Adrenal gland (tissue), 5 donors: Measurements from ENCODE around the gene KRTAP6-2.

Experiments used
- POLR2A ChIP-seq, 2 donors: fragments of 450-650 bp; IDR thresholded peaks; one replicate each; pipeline ENCODE4 v1.6.1; 2017; ENCODE audit warnings: antibody characterized with exemption in 2 of 2, mild to moderate bottlenecking in 2 of 2, moderate library complexity in 1 of 2
- TF ChIP-seq, protein P1 (sequence below), 6 experiments: fragments of 450-650 bp in 4 of 6; fragments of 200-600 bp in 2 of 6; sonication (generic) in 1 of 6; IDR thresholded peaks; 1 replicate in 5 of 6; 2 replicates in 1 of 6; pipeline versions ENCODE4 v1.5.1 to v1.8.0; 2016 to 2021; ENCODE audit warnings: antibody characterized with exemption in 6 of 6, mild to moderate bottlenecking in 2 of 6, moderate library complexity in 1 of 6
- donor health status: DM: no; HTN: no; CAD: no.

GRCh38 chr21:30598802-30599201, at the start of gene KRTAP6-2:
- TF ChIP-seq, protein P1, sequence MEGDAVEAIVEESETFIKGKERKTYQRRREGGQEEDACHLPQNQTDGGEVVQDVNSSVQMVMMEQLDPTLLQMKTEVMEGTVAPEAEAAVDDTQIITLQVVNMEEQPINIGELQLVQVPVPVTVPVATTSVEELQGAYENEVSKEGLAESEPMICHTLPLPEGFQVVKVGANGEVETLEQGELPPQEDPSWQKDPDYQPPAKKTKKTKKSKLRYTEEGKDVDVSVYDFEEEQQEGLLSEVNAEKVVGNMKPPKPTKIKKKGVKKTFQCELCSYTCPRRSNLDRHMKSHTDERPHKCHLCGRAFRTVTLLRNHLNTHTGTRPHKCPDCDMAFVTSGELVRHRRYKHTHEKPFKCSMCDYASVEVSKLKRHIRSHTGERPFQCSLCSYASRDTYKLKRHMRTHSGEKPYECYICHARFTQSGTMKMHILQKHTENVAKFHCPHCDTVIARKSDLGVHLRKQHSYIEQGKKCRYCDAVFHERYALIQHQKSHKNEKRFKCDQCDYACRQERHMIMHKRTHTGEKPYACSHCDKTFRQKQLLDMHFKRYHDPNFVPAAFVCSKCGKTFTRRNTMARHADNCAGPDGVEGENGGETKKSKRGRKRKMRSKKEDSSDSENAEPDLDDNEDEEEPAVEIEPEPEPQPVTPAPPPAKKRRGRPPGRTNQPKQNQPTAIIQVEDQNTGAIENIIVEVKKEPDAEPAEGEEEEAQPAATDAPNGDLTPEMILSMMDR (IDR thresholded peaks at IDR 0.05), result no peak
- no peak for TF ChIP-seq POLR2A (IDR thresholded peaks at IDR 0.05)
